Stimulated activated CD4-positive, alpha-beta T cell treated with anti-CD3 and anti-CD28 coated beads, Interleukin-2, amount 100 ng/mL, for 4 hours (primary cell): ENCODE data around the gene SLC37A1.
"Not testable (repeated sequence)": the region's sequence is repeated elsewhere in the genome, so short reads cannot be mapped to it uniquely, and the experiment has no call there.

Experiments
- DNase-seq: peaks from one replicate; pipeline ENCODE4 v3.0.0-alpha.2; 2020; ENCODE audit warnings: low read depth

Gene SLC37A1

GRCh38 chr21:42595283-42596187, 81.9 kb downstream of the SLC37A1 start:
- no peak for DNase-seq

GRCh38 chr21:42596657-42597056, 83.0 kb downstream of the SLC37A1 start:
- DNase-seq = no peak

GRCh38 chr21:42597487-42598158, 84.0 kb downstream of the SLC37A1 start:
- no peak for DNase-seq

- no peak for DNase-seq
Observed at GRCh38 chr21:42598159-42598735, 84.6 kb downstream of the SLC37A1 start.

GRCh38 chr21:42599486-42599885, 85.8 kb downstream of the SLC37A1 start:
- DNase-seq = no peak

- no peak for DNase-seq
Observed at GRCh38 chr21:42599962-42600361, 86.3 kb downstream of the SLC37A1 start.

GRCh38 chr21:42601656-42602055, 88.0 kb downstream of the SLC37A1 start:
- DNase-seq = no peak

GRCh38 chr21:42607102-42607501, 93.5 kb downstream of the SLC37A1 start:
- no peak for DNase-seq

- no peak for DNase-seq
Observed at GRCh38 chr21:42607525-42608102, 94.0 kb downstream of the SLC37A1 start.

- no peak for DNase-seq
Observed at GRCh38 chr21:42608446-42608845, 94.8 kb downstream of the SLC37A1 start.

GRCh38 chr21:42609811-42610210, 96.2 kb downstream of the SLC37A1 start:
- no peak for DNase-seq

- no peak for DNase-seq
Observed at GRCh38 chr21:42611852-42612251, 98.2 kb downstream of the SLC37A1 start.

GRCh38 chr21:42612390-42612789, 98.7 kb downstream of the SLC37A1 start:
- no peak for DNase-seq

GRCh38 chr21:42613756-42614155, 100.1 kb downstream of the SLC37A1 start:
- no peak for DNase-seq

- DNase-seq = no peak
Observed at GRCh38 chr21:42614396-42614795, 100.7 kb downstream of the SLC37A1 start.

GRCh38 chr21:42614811-42615351, 101.2 kb downstream of the SLC37A1 start:
- peak; percentile 23 for DNase-seq

GRCh38 chr21:42615377-42615776, 101.7 kb downstream of the SLC37A1 start:
- not testable (repeated sequence) for DNase-seq

- no peak for DNase-seq
Observed at GRCh38 chr21:42615924-42616323, 102.3 kb downstream of the SLC37A1 start.

GRCh38 chr21:42616446-42616845, 102.8 kb downstream of the SLC37A1 start:
- DNase-seq = peak; percentile 9

- no peak for DNase-seq
Observed at GRCh38 chr21:42616941-42617340, 103.3 kb downstream of the SLC37A1 start.

GRCh38 chr21:42617486-42617885, 103.8 kb downstream of the SLC37A1 start:
- DNase-seq = no peak

GRCh38 chr21:42618707-42619102, 105.1 kb downstream of the SLC37A1 start:
- no peak for DNase-seq
